HAP-1 (cell line): Measurements from ENCODE around the gene DOCK10.

Experiments used
- DNase-seq, 2 experiments: peaks; one replicate each; pipeline ENCODE4 v3.0.0-alpha.2; 2016 to 2020; ENCODE audit warnings: low spot score in 2 of 2
- H3K27me3 ChIP-seq: fragments of 250-450 bp; sonication (Bioruptor Pico); 2 replicates; pipeline ENCODE4 v1.5.1; 2020; ENCODE audit warnings: low read depth, mild to moderate bottlenecking, moderate library complexity
- H3K36me3 ChIP-seq: fragments of 250-450 bp; sonication (Bioruptor Pico); replicated peaks from 2 replicates; pipeline ENCODE4 v1.5.1; 2020; ENCODE audit warnings: mild to moderate bottlenecking
- H3K4me1 ChIP-seq: fragments of 250-450 bp; sonication (Bioruptor Pico); 2 replicates; pipeline ENCODE4 v1.5.1; 2020; ENCODE audit warnings: mild to moderate bottlenecking
- H3K4me3 ChIP-seq: fragments of 250-450 bp; sonication (Bioruptor Pico); 2 replicates; pipeline ENCODE4 v1.5.1; 2020; ENCODE audit warnings: mild to moderate bottlenecking, moderate library complexity
- H3K9me3 ChIP-seq: fragments of 250-450 bp; sonication (Bioruptor Pico); 2 replicates; pipeline ENCODE4 v1.5.1; 2020; ENCODE audit warnings: mild to moderate bottlenecking, moderate library complexity
- in situ Hi-C: fragments of 300-500 bp; cut with MboI; formaldehyde crosslinking; loops from 3 replicates; pipeline ENCODE4 v1.14.3; 2020; ENCODE audit warnings: low sequenced_read_pairs, inconsistent platforms, mixed read lengths

Gene DOCK10

GRCh38 chr2:224995419-224995818 is 46.8 kb downstream of the DOCK10 start:
- no peak for DNase-seq
- Histone ChIP-seq H3K4me1 (no peaks in the 10 kb centered on the region), H3K36me3 (no peaks in the 10 kb centered on the region), H3K27me3 (no peaks in the 10 kb centered on the region), H3K9me3 (no peaks in the 10 kb centered on the region), H3K4me3 (no peak overlapping the region)
- in situ Hi-C loops = no loop called here

- Histone ChIP-seq H3K36me3 (no peaks in the 10 kb centered on the region), H3K4me3 (no peak overlapping the region), H3K9me3 (no peaks in the 10 kb centered on the region), H3K4me1 (no peaks in the 10 kb centered on the region), H3K27me3 (no peaks in the 10 kb centered on the region)
- in situ Hi-C loops = no loop called here
- no peak for DNase-seq
Measured at GRCh38 chr2:224994242-224994823, 47.9 kb downstream of the DOCK10 start.

GRCh38 chr2:224990710-224991109 is 51.6 kb downstream of the DOCK10 start:
- Histone ChIP-seq H3K4me1 (no peaks in the 10 kb centered on the region), H3K4me3 (no peak overlapping the region), H3K9me3 (no peaks in the 10 kb centered on the region), H3K36me3 (no peaks in the 10 kb centered on the region), H3K27me3 (no peaks in the 10 kb centered on the region)
- no peak for DNase-seq
- in situ Hi-C loops = no loop called here

- Histone ChIP-seq H3K9me3 (no peaks in the 10 kb centered on the region), H3K4me1 (no peaks in the 10 kb centered on the region), H3K27me3 (no peaks in the 10 kb centered on the region), H3K36me3 (no peaks in the 10 kb centered on the region), H3K4me3 (no peak overlapping the region)
- in situ Hi-C loops = no loop called here
- DNase-seq = no peak
Measured at GRCh38 chr2:224987733-224988132, 54.5 kb downstream of the DOCK10 start.

GRCh38 chr2:224986477-224986876 is 55.8 kb downstream of the DOCK10 start:
- no peak for DNase-seq
- no peaks in the 10 kb centered on the region for H3K36me3 ChIP-seq
- no peaks in the 10 kb centered on the region for H3K9me3 ChIP-seq
- H3K4me3 ChIP-seq = no peak overlapping the region
- no peaks in the 10 kb centered on the region for H3K27me3 ChIP-seq
- in situ Hi-C loops = no loop called here
- H3K4me1 ChIP-seq = no peaks in the 10 kb centered on the region

GRCh38 chr2:224984637-224985036 is 57.6 kb downstream of the DOCK10 start:
- in situ Hi-C loops = no loop called here
- no peaks in the 10 kb centered on the region for H3K27me3 ChIP-seq
- no peaks in the 10 kb centered on the region for H3K36me3 ChIP-seq
- H3K4me3 ChIP-seq = no peak overlapping the region
- no peaks in the 10 kb centered on the region for H3K9me3 ChIP-seq
- no peaks in the 10 kb centered on the region for H3K4me1 ChIP-seq
- DNase-seq = no peak

- Histone ChIP-seq H3K9me3 (no peaks in the 10 kb centered on the region), H3K4me3 (no peak overlapping the region), H3K4me1 (no peaks in the 10 kb centered on the region), H3K27me3 (no peaks in the 10 kb centered on the region), H3K36me3 (no peaks in the 10 kb centered on the region)
- no peak for DNase-seq
- in situ Hi-C loops = no loop called here
Measured at GRCh38 chr2:224983712-224984554, 58.3 kb downstream of the DOCK10 start.

GRCh38 chr2:224982910-224983711 is 59.2 kb downstream of the DOCK10 start:
- no peaks in the 10 kb centered on the region for H3K27me3 ChIP-seq
- H3K4me3 ChIP-seq = no peak overlapping the region
- H3K9me3 ChIP-seq = no peaks in the 10 kb centered on the region
- in situ Hi-C loops = no loop called here
- no peaks in the 10 kb centered on the region for H3K4me1 ChIP-seq
- no peaks in the 10 kb centered on the region for H3K36me3 ChIP-seq
- DNase-seq = no peak

- in situ Hi-C loops = no loop called here
- H3K36me3 ChIP-seq = no peaks in the 10 kb centered on the region
- H3K4me3 ChIP-seq = no peak overlapping the region
- no peak for DNase-seq
- H3K27me3 ChIP-seq = no peaks in the 10 kb centered on the region
- H3K9me3 ChIP-seq = no peaks in the 10 kb centered on the region
- H3K4me1 ChIP-seq = no peaks in the 10 kb centered on the region
Measured at GRCh38 chr2:224982226-224982625, 60.0 kb downstream of the DOCK10 start.

GRCh38 chr2:224976629-224977525 is 65.4 kb downstream of the DOCK10 start:
- no peaks in the 10 kb centered on the region for H3K36me3 ChIP-seq
- H3K9me3 ChIP-seq = no peaks in the 10 kb centered on the region
- DNase-seq = no peak
- no peak overlapping the region for H3K4me3 ChIP-seq
- in situ Hi-C loops = no loop called here
- no peaks in the 10 kb centered on the region for H3K4me1 ChIP-seq
- H3K27me3 ChIP-seq = no peaks in the 10 kb centered on the region

- in situ Hi-C loops = no loop called here
- Histone ChIP-seq H3K4me1 (no peaks in the 10 kb centered on the region), H3K27me3 (no peaks in the 10 kb centered on the region), H3K36me3 (no peaks in the 10 kb centered on the region), H3K4me3 (no peak overlapping the region), H3K9me3 (no peaks in the 10 kb centered on the region)
- no peak for DNase-seq
Measured at GRCh38 chr2:224975761-224976160, 66.5 kb downstream of the DOCK10 start.

- H3K27me3 ChIP-seq = no peaks in the 10 kb centered on the region
- DNase-seq = no peak
- H3K9me3 ChIP-seq = no peaks in the 10 kb centered on the region
- in situ Hi-C loops = no loop called here
- H3K4me1 ChIP-seq = no peaks in the 10 kb centered on the region
- H3K4me3 ChIP-seq = no peak overlapping the region
- H3K36me3 ChIP-seq = no peaks in the 10 kb centered on the region
Measured at GRCh38 chr2:224973112-224974016, 68.9 kb downstream of the DOCK10 start.
